Anterior cingulate cortex (tissue), 58 donors: ENCODE data around the gene PKNOX1.
"Not testable (repeated sequence)": the region's sequence is repeated elsewhere in the genome, so short reads cannot be mapped to it uniquely, and the experiment has no call there.

Source experiments
- DNase-seq, 58 donors: peaks; one replicate each; lab custom pipeline; 2025; lab: John Stamatoyannopoulos, UW

The PKNOX1 gene

DNA sequence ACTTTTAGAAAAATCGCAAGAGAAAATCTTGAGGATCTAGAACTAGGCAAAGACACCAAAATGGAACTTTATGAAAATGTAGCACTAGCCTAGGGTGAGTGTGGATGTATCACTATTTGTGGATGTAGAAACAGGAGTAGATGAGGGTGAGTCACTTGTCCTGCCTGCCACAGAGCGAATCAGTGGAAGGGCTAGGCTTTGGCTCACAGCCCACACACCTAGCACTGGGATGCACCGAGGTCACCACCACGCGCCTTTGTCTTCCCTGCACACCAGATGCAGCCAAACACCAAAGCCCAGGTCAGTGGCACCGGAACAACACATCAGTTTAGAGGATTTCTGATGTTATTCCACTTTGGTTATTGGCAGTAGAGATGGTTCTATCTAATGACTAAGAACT, 38.2 kb downstream of the PKNOX1 start:
- DNase-seq, result no peak

DNA sequence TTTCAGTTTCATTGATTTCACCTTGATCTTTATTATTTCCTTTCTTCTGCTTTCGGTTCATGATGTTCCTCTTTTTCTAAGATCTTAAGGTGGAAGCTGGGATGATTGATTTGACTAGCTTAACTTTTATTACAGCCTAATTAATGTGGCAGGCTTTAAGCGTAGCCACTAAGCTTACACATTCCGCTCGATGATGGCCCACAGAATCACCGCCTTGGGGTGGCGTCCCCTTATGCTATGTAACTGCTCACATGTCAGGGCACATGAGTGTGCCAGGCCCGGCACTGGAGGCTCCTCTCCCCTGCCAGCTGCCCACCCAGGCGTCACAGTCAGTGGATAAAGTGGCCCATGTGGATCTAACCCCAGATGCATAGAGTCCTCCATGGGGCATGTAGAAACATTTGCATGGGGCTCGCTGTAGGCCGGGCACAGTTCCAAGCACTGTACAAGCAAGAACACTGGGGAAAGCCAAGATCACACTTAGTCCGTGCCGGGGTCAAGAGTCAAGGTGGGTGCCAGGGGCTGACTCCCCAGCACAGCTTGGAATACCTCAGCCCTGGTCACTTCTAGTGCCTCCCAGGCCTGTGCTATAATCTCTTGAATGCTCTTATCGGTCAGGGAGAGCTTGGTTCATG, 41.7 kb downstream of the PKNOX1 start:
- DNase-seq, result no peak

DNA sequence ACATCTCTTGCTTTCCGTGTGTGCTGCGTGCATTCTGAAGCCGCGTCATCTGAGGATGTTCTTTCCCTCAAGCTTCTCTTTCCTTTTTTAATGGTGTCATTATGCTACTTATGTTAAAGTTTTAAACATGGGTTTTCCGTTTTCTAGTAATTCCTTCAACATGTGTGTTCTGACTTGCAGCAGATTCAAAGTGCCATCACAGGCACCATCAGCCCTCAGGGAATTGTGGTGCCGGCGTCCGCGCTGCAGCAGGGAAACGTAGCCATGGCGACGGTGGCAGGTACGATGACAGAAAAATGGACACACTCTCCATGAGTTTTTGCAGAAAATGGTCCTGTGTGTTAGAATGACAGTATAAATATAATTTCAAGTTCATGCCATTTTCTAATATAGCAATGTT, 42.4 kb downstream of the PKNOX1 start:
- no peak for DNase-seq

DNA sequence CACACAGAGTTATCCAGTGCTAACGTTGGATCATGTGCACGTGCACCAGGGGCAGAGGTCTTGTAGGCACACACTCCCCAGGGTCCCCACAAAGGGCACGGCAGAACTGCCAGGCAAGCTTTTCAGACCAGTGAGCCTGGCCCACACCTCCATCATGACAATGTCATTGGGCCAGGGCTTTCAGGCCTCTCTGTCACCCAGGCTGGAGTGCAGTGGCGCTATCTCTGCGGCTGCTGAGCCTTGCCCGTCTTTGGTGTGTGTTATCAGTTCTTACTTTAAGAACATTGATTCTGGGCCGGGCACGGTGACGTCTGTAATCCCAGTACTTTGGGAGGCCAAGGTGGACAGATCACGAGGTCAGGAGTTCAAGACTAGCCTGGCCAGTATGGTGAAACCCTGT, 44.2 kb downstream of the PKNOX1 start:
- DNase-seq, result no peak

DNA sequence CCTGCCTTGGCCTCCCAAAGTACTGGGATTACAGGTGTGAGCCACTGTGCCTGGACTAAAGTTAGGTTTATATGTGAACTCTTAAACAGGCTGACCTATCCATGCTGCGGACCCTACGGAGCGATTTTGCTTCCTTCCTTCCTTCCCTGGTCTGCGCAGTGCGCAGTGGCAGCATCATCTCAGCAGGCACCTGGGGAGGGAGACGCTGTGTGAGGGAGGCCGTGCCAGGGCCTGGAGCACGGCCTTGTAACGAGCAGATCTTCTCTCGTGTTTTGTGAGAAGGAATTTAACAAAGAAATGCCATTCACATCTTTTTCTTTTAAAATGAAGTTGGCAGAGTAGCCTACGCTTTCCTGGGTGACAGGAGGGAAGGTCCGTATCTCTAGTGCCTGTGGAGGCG, 45.8 kb downstream of the PKNOX1 start:
- DNase-seq, result no peak

DNA sequence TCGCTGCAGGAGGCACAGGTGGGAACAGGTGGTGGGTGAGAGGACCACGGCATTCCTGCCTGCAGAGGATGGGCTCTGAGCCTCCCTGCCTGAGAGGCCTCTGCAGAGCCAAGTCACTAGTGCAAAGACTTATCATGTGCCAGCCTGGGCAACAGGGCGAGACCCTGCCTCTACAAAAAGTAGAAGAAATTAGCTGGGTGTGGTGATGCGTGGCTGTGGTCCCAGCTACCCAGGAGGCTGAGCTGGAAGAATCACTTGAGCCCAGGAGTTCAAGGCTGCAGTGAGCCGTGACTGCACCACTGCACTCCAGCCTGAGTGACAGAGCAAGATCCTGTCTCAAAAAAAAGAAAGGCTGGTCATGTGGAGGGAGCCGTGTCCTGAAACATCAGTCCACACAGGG, 46.4 kb downstream of the PKNOX1 start:
- DNase-seq, result no peak

DNA sequence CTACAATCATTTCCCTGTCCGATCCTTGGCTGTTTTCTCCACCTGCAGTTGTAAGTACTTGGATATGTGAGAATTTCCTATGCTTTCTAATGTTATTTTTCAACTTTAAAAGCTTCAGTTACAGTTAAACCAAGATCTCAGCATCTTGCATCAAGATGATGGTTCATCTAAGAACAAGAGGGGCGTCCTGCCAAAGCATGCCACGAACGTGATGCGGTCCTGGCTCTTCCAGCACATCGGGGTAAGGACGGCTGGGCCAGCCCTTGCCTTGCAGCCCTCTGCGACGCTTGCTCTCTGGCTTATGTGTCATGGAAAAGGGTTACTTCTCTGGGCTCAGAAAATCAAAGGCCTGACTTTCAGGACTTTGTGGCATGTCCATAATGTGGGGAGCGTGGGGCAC, 46.8 kb downstream of the PKNOX1 start:
- no peak for DNase-seq

DNA sequence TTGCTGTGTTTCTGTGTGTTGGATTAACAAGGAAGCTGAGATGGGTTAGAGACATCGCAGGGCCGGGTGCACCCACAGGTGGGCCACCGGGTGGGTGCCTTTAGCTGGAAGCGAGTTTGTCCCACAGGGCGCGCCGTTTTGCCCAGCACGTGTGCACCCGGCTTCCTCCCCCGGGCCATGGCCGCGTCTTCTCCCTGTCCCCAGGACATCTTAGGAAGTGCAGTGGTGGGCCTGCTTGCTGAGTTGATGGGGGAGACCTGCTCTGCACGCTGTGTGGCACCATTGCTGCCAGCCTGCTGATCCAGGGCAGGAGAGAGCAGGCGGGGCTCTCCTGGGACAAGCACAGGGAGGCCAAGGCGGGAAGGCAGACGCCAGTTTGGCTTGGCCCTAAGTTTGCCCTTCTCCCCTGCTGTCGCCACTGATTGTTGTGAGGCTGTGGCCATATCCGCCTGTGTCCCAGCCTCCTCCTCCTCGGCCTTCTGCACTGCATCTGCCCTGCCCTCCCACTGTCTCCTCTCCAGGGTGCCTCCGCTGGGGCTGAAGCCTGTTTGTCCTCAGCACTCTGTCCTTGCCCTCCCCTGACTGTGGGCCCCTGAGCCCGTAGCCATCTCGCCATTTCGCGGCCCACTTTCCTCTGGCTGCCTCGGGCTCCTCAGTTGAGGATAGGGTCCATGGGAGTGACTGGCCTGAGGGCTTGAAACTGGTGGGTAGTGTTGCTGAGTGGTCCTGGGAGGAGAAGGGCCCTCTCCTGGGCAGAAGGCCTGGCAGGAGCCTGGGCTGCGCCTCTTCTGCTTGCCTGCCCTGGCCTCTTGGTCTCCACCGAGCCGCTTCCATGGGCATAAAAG, 47.6 kb downstream of the PKNOX1 start:
- DNase-seq, result no peak

DNA sequence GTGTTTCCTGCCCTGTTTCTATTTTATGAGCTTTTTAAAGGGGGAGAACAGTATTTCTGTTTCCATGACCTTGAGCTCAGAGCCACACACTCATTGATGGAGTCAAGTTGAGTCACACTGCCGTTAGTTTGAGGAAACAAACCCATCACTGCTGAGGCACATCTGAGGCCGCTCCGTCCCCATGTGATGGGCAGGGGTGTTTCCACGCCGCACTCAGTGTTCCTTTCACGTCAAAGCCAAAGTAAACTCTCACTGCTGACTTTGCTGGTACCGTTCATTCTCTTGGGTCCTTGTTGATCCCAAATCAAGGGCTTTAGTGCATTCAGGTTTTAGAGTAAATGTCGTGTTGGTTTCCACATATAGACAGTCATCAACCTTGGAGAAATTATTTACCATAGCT, 48.8 kb downstream of the PKNOX1 start:
- no peak for DNase-seq

DNA sequence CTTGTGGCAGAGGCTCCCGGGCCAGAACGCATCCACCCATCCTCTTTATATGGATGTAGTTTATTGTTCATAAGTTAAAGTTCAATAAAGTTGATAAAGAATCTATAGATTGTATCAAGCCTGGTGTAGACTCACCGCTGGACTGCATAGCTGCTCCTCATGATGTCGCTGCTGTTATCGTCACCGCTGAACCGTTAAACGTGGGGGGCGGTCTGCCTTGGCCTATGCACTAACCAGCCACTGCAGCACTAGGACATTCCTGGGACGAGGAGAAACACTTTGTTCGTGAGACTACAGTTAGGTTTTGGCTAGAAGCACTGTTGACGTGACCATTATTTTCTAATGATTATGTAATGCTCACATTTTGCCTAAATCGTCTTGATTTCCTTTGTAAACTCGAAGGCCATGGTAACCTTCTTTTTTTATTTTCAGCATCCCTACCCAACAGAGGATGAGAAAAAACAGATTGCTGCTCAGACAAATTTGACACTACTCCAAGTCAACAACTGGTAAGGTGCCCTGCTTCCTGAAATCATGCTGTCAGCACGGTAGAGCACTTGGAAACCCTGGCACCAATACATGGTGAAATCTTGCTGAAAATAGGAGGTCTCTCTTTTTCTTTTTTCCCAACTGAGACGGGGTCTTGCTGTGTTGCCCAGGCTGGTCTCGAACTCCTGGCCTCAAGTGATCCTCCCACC, 50.2 kb downstream of the PKNOX1 start:
- DNase-seq, result no peak

DNA sequence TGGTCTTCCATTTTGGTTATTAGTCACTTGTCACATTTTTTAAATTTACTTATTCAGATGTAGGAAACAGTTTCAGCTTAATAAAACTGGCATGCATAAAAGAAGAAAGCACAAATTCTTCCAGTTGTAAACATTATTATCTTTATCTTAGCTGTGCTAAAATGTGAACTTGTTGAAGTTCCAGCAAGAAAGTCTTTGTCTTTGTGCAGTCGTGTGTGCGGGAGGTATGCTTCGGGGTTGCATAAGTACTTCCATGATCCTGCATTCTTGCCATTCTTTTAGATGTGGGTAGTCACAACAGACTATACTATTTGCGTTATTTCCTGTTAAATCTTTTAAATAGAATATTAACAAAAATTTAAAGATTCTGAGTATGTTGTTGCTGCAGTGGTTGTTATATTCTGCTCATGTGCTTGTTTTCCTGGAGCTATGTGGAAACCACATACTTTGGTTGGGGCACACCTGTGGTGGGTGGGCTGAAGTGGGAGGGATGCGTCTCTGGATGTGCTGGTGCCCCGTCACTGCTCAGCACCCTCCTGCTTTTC, 51.3 kb downstream of the PKNOX1 start:
- no peak for DNase-seq

DNA sequence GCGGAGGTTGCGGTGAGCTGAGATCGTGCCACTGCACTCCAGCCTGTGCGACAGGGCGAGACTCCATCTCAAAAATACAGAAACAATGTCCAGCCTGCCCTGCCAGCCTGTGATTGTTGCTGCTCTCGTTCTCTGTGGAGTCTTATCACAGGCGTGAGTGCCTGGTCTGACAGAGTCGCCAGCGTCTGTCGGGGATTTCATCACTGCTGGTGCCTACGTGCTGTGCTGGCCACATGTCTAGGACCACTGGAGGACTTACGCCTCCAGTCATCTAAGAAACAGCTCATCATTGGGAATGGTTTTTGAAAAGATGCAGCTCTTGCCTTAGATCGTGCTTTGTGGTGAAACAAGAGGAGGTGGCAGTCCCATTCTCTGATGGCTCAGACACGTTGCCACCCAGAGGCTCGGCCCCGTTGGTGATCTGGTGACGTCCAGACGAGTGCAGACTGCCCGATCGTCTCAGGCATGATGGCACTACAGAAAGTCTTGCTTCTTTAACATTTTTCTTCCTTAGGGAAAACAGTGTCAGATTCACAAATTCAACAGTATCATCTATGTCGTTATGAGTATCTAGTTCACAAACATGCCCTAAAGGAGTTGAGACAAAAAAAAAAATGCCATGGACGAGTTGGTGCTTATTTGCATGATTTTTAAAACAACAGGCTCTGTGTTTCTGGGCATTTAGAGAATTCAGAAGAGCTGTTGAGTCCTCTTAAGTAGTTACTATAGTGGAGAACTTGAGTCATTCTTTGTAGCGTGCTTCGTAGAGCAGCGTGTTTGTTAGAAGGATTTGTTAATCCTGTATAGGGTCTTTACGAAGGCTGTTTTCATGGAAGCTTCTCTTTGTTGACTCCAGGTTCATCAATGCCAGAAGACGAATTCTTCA, 53.7 kb downstream of the PKNOX1 start:
- no peak for DNase-seq

DNA sequence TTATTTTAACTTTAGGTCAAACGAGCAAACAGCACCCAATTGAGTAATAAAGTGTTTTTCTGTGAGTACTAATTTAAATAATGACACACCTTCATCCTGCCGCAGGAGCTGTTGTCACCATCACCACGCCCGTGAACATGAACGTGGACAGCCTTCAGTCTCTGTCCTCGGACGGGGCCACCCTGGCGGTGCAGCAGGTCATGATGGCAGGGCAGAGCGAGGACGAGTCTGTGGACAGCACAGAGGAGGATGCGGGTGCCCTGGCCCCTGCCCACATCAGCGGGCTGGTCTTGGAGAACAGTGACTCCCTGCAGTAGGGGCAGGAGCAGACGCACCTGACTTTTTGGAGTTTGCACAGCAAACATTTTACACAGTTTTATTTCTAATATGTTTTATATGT, 55.4 kb downstream of the PKNOX1 start:
- DNase-seq, result no peak

DNA sequence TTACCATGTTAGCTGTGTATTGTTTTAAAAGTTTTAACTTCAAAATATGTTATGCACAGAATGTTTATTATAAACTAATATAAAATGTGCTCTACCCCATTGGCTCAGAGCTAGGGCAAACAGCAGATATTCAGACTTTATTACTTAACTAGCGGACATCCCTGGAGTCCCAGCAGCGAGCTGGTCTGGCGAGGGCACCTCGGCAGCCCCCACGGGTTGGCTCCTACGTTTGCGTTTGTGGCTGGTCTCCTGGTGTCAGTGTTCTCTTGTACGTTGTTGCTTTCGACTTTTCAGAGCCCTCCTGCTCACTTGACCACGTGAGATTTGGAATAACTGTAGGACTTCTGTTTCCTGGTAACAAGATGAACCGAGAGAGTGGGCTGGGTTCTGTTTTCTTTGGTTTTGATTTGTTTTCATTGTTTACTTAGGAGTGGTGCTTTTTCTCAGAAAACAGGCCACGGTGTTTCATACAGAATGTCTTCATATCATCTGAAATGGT, 56.8 kb downstream of the PKNOX1 start:
- DNase-seq, result peak in 1 of 58 donors; percentile 14

DNA sequence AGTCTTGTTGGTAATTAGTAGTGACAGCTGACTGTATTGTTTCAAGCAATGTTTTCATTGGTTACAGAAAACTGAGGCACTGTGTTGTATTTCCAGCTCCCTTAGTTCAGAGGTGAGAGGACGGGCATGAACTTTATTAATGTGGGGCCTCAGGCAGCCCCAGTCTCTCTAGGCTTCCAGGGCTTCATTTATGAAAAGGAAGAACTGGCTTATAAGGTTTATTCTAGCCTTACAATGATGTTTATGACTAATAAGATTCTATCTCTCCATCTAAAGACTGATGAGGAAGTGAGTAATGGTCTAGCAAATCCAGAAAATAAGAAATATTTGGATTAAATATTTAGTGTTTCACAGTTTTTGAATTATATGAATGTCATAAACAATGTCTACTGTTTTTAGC, 59.7 kb downstream of the PKNOX1 start:
- DNase-seq, result no peak

DNA sequence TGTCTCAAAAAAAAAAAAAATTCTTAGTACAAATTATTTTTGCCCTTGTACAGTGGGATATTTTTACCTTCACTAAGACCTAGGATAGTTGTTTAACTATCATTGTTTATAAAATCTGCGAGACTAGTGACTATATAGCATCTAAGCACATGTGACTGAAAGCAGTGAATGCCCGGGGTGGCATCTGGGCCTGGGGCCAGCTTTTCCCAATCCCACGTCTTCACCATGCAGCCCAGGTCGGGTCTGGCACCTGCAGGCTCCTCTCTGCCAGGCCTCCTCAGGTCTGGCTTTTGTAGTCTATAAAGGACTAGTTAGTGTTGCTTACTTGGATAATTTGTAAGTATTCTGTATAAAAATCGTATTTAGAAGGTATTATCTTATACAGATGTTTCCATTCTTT, 60.5 kb downstream of the PKNOX1 start:
- no peak for DNase-seq

DNA sequence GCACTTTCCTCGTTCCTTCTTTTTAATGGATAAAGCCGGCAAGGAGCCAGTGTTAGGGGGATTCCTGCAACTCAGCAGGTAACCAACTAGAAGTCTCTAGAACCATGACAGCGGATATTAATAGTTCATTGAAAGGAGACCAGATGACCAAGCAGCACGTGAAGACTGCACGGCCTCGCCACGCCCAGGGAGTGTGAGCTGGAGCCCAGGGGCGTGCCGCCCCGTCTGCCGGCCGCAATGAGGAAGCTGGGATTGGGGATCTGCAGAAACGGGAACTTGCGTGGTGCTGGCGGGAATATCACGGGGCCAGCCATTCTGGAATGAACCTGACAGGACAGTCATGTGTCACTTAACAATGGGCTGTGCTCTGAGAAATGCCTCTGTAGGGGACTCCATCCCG, 62.5 kb downstream of the PKNOX1 start:
- not testable (repeated sequence) for DNase-seq

DNA sequence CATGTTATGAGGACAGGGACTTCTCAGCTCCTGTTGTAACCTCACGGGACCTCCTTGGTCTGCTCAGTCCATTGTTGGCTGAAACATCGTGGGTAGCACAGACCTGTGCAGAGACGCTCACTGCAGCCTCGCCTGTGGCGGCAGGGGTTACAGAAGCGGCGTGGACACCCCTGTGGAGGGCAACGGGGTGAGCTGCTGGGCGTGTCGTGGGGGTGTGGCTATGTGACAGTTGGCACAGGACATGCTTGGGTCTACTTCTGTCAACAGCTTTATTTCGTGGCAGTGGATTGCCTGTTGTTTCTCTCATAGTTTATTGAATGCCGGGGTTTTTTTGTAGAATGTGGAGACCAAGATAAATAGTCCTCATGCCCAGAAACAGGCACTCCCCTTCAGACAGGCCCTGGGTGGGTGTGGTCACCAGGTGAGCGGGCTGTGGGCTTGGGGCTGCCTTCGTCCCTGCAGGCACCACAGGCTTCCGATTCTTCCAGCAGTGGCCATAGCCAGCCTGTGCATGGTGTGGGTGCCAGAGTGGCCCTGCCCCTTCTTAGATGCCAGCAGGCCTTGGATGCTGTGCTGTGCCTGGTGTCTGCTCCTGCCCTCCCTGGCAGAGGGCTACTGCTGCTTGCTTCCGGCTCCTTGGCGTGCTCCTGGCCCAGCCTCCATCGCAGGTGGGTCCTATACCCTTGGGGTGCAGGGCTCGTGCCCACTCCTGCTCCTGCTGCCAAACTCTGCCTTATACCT, 63.7 kb downstream of the PKNOX1 start:
- not testable (repeated sequence) for DNase-seq

DNA sequence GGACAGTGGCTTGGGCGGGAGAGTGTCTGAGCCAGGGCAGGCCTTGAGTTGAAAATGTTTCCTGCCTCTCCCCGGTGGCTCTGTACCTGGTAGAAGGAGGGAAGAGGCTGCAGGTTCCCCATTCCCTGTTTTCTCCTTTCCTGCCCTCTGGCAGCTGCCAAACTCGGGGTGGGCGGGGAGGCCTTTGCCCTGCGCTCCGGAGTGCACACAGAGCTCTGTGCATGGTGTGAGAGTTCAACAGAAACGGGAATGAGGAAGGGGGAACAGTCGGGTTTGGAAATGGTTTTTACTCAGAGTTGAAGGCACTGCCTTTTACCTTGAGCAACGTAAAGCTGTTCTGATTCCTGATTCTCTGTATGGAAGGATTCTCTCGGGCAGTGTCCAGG, 64.3 kb downstream of the PKNOX1 start:
- DNase-seq, result not testable (repeated sequence)
